Mammary epithelial cell (primary cell): ENCODE data around the gene NPTXR.

Experiments
- EZH2 ChIP-seq: IDR thresholded peaks from 2 replicates; pipeline ENCODE4 v1.6.1; 2012; ENCODE audit warnings: low read length, inconsistent platforms, borderline replicate concordance
- TF ChIP-seq, protein P1 (sequence below), 2 donors: IDR thresholded peaks in 1 of 2; conservative IDR thresholded peaks in 1 of 2; 2 replicates each; pipeline ENCODE4 v1.5.1; 2011 to 2012; ENCODE audit warnings: inconsistent platforms in 2 of 2, low read length in 2 of 2, mild to moderate bottlenecking in 2 of 2, control low read depth in 1 of 2, low read depth in 1 of 2; ENCODE audit not compliant: insufficient read depth in 1 of 2; ENCODE audit errors: extremely low read depth in 1 of 2

- TF ChIP-seq, protein P1, sequence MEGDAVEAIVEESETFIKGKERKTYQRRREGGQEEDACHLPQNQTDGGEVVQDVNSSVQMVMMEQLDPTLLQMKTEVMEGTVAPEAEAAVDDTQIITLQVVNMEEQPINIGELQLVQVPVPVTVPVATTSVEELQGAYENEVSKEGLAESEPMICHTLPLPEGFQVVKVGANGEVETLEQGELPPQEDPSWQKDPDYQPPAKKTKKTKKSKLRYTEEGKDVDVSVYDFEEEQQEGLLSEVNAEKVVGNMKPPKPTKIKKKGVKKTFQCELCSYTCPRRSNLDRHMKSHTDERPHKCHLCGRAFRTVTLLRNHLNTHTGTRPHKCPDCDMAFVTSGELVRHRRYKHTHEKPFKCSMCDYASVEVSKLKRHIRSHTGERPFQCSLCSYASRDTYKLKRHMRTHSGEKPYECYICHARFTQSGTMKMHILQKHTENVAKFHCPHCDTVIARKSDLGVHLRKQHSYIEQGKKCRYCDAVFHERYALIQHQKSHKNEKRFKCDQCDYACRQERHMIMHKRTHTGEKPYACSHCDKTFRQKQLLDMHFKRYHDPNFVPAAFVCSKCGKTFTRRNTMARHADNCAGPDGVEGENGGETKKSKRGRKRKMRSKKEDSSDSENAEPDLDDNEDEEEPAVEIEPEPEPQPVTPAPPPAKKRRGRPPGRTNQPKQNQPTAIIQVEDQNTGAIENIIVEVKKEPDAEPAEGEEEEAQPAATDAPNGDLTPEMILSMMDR (conservative IDR thresholded peaks at IDR 0.05 in 1 of 2, IDR thresholded peaks at IDR 0.05 in 1 of 2; ENCODE audit: extremely low read depth in 1 of 2, insufficient read depth in 1 of 2, low read depth in 1 of 2, low read length in 2 of 2), result no peak
- TF ChIP-seq EZH2, result no peak
Observed at GRCh38 chr22:38871360-38872171, 27.7 kb upstream of the NPTXR start.
